ENCODE measurements around the gene ATF7.

The ATF7 gene

GRCh38 chr12:53523131-53523530, 103.1 kb downstream of the ATF7 start:
- no peak for TF ChIP-seq ZNF274 (IDR thresholded peaks at IDR 0.05; ENCODE audit: low read depth, low read length)
- no peak overlapping the region for H3K4me3 ChIP-seq (ENCODE audit: low read length)

- TF ChIP-seq ZNF274 (IDR thresholded peaks at IDR 0.05; ENCODE audit: low read depth, low read length), result no peak
- no peak overlapping the region for H3K4me3 ChIP-seq (ENCODE audit: low read length)
These were observed 107.8 kb downstream of the ATF7 start for GRCh38 chr12:53518381-53518780.

- TF ChIP-seq ZNF274 (IDR thresholded peaks at IDR 0.05; ENCODE audit: low read depth, low read length), result no peak
- no peak overlapping the region for H3K4me3 ChIP-seq (ENCODE audit: low read length)
These were observed 109.3 kb downstream of the ATF7 start for GRCh38 chr12:53516758-53517455.

GRCh38 chr12:53515291-53515680, 110.9 kb downstream of the ATF7 start:
- no peak overlapping the region for H3K4me3 ChIP-seq (ENCODE audit: low read length)
- no peak for TF ChIP-seq ZNF274 (IDR thresholded peaks at IDR 0.05; ENCODE audit: low read depth, low read length)

- no peak overlapping the region for H3K4me3 ChIP-seq (ENCODE audit: low read length)
- no peak for TF ChIP-seq ZNF274 (IDR thresholded peaks at IDR 0.05; ENCODE audit: low read depth, low read length)
These were observed 111.4 kb downstream of the ATF7 start for GRCh38 chr12:53514628-53515290.

GRCh38 chr12:53513712-53514410, 112.3 kb downstream of the ATF7 start:
- no peak overlapping the region for H3K4me3 ChIP-seq (ENCODE audit: low read length)
- TF ChIP-seq ZNF274 (IDR thresholded peaks at IDR 0.05; ENCODE audit: low read depth, low read length), result no peak

GRCh38 chr12:53510181-53510812, 115.9 kb downstream of the ATF7 start:
- no peak overlapping the region for H3K4me3 ChIP-seq (ENCODE audit: low read length)

GRCh38 chr12:53508534-53509170, 117.5 kb downstream of the ATF7 start:
- TF ChIP-seq ZNF274 (IDR thresholded peaks at IDR 0.05; ENCODE audit: low read depth, low read length), result no peak
- no peak overlapping the region for H3K4me3 ChIP-seq (ENCODE audit: low read length)

More at GRCh38 chr12:53510181-53510812, 115.9 kb downstream of the ATF7 start:
- no peak for TF ChIP-seq ZNF274 (IDR thresholded peaks at IDR 0.05; ENCODE audit: low read depth, low read length)

GRCh38 chr12:53507603-53507885, 118.6 kb downstream of the ATF7 start:
- no peak overlapping the region for H3K4me3 ChIP-seq (ENCODE audit: low read length)
- TF ChIP-seq ZNF274 (IDR thresholded peaks at IDR 0.05; ENCODE audit: low read depth, low read length), result no peak

- H3K4me3 ChIP-seq (ENCODE audit: low read length), result no peak within 1 kb of the TSS
- no peak for TF ChIP-seq ZNF274 (IDR thresholded peaks at IDR 0.05; ENCODE audit: low read depth, low read length)
These were observed 119.1 kb downstream of the ATF7 start, which contains the start of gene NPFF for GRCh38 chr12:53506881-53507602. TSS of gene NPFF (minus strand) at chr12:53507484. CDS start at chr12:53507474, 10 bp downstream.

- H3K4me3 ChIP-seq (ENCODE audit: low read length), result no peak overlapping the region
- TF ChIP-seq ZNF274 (IDR thresholded peaks at IDR 0.05; ENCODE audit: low read depth, low read length), result no peak
These were observed 119.8 kb downstream of the ATF7 start for GRCh38 chr12:53506450-53506785.

GRCh38 chr12:53505555-53506449, 120.4 kb downstream of the ATF7 start:
- TF ChIP-seq ZNF274 (IDR thresholded peaks at IDR 0.05; ENCODE audit: low read depth, low read length), result no peak
- no peak overlapping the region for H3K4me3 ChIP-seq (ENCODE audit: low read length)

GRCh38 chr12:53505086-53505485, 121.1 kb downstream of the ATF7 start:
- TF ChIP-seq ZNF274 (IDR thresholded peaks at IDR 0.05; ENCODE audit: low read depth, low read length), result no peak
- no peak overlapping the region for H3K4me3 ChIP-seq (ENCODE audit: low read length)
